ENCODE measurements around the gene PTPRR.

DNA sequence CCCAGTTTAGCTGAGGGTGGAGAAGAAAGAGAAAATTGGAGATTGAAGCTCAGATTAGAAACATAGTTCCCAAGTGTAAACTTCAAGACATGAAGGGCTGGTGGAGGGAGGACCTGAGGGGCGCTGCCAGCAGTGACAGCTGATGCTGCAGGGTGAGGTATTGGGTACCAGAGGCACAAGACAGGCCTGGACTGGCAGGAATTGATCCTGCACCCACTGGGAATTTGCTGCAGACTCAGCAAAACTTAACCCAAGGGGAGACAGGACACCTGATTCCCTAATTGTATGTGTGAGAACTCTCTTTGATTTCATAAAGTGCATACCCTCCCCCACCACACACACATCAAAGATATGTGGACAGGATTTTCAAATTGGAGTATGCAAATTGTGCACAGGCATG, 11.6 kb downstream of the PTPRR start:
- TF ChIP-seq, protein P1, sequence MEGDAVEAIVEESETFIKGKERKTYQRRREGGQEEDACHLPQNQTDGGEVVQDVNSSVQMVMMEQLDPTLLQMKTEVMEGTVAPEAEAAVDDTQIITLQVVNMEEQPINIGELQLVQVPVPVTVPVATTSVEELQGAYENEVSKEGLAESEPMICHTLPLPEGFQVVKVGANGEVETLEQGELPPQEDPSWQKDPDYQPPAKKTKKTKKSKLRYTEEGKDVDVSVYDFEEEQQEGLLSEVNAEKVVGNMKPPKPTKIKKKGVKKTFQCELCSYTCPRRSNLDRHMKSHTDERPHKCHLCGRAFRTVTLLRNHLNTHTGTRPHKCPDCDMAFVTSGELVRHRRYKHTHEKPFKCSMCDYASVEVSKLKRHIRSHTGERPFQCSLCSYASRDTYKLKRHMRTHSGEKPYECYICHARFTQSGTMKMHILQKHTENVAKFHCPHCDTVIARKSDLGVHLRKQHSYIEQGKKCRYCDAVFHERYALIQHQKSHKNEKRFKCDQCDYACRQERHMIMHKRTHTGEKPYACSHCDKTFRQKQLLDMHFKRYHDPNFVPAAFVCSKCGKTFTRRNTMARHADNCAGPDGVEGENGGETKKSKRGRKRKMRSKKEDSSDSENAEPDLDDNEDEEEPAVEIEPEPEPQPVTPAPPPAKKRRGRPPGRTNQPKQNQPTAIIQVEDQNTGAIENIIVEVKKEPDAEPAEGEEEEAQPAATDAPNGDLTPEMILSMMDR (IDR thresholded peaks at IDR 0.05) = no peak
- TF ChIP-seq POLR2A (IDR thresholded peaks at IDR 0.05) (no peak), POLR2AphosphoS5 (IDR thresholded peaks at IDR 0.05) (no peak), EP300 (IDR thresholded peaks at IDR 0.05) (no peak)

Measured in suprapubic skin (tissue), 4 donors.